RCC 7860 (cell line): ENCODE results near the gene PAFAH1B1.
A peak's percentile ranks its signal among the peaks of the same experiment; 100 is the strongest.
"Not testable (repeated sequence)": the region's sequence is repeated elsewhere in the genome, so short reads cannot be mapped to it uniquely, and the experiment has no call there.

Experiments
- DNase-seq: peaks from one replicate; pipeline ENCODE4 v3.0.0-alpha.2; 2015; ENCODE audit warnings: low spot score
- FAIRE-seq: peaks from 2 replicates; lab custom pipeline; 2012; peaks lifted over from hg19 to GRCh38; lab: Jason Lieb, UNC

Gene PAFAH1B1

DNA sequence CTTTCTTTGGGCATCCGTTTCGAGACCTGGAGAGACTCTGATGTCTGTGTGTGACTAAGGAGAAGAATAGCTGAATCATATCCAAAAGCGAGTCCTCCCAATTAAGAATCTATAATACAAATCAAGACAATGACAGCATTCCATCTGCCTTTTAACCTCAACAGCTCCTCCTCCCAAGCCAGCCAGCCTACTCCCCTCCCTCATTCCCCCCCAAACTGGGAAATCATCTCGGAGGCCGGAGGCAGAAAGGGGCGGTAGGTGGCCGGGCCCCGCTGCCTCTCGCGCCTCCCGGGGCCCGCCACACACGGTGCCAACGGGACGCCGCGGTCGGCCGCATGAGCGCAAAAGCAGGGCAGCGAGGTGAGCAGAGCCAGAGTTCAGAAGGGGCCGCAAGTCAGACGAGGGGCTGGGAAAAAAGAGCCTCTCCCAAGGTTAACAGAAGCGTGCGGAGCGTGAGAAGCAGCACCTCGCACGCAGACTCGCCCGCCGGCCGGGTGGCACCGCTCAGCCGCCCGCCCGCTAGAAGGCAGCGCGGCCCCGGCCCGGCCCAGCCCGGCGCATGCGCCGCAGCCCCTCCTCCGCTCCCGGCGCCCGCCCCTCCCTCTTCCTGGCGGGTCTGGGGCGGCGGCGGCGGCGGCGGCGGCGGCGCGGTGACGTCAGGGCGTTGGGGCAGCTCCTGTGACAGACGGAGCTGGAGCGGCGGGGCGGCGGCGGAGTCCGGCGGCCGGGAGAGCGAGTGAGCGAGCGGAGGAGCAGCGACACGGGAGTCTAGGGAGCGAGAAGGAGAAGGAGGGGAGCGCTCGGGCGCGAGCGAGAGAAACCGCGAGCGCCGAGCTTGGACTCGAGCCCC, at the start of gene PAFAH1B1:
PAFAH1B1 (plus strand) TSS at position 684 of the 850 bp plus-strand sequence. CDS start 44,635 bp downstream, outside the sequence.
- FAIRE-seq (no peak), DNase-seq (peak; percentile 73)

DNA sequence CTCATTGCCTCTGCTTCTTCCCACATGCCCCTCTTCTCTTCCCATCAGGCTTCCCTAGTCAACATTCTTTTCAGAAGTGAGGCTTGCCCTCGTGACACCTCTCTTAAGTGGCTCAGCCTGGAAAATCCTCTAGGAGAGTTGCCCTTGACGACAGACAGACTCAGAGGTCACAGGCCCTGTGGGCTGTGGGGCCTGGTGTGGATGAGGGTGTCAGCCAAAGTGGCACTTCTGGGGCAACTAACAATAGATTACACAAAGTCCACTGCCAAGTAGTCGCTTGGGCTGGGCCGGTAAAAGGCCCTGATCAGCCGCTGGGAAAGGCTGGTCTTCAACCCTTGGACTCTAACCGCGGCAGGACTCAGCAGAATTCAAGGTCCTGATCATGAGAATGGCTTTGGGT, 48.1 kb upstream of the PAFAH1B1 start:
- FAIRE-seq (no peak), DNase-seq (no peak)

DNA sequence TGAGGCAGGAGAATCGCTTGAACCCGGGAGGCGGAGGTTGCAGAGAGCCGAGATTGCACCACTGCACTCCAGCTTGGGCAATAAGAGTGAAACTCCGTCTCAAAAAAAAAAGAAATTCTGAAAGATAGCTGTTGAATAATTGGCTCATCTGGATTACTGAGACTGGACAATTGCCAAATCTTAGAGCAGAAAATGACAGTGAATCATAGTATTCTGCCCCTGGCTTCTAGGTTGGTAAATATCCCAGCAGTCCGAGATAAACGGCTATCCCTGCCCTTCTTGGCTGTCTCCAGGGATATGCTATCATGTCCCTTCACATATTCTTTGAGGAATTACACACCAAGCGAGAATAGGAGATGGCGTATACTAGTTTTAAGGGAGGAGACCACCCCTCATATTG, 46.3 kb upstream of the PAFAH1B1 start:
- no peak for FAIRE-seq
- DNase-seq, result peak; percentile 7

DNA sequence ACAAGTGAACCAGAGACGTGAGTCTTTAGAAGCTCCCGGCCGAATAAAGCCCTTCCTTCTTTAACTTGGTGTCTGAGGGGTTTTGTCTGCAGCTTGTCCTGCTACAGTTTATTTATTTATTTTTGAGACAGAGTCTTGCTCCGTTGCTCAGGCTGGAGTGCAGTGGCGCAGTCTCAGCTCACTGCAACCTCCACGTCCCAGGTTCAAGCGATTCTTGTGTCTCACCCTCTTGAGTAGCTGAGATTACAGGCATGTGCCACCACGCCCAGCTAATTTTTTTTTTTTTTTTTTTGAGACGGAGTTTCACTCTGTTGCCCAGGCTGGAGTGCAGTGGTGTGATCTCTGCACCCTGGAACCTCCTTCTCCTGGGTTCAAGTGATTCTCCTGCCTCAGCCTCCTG, 45.4 kb upstream of the PAFAH1B1 start:
- not testable (repeated sequence) for FAIRE-seq, DNase-seq

DNA sequence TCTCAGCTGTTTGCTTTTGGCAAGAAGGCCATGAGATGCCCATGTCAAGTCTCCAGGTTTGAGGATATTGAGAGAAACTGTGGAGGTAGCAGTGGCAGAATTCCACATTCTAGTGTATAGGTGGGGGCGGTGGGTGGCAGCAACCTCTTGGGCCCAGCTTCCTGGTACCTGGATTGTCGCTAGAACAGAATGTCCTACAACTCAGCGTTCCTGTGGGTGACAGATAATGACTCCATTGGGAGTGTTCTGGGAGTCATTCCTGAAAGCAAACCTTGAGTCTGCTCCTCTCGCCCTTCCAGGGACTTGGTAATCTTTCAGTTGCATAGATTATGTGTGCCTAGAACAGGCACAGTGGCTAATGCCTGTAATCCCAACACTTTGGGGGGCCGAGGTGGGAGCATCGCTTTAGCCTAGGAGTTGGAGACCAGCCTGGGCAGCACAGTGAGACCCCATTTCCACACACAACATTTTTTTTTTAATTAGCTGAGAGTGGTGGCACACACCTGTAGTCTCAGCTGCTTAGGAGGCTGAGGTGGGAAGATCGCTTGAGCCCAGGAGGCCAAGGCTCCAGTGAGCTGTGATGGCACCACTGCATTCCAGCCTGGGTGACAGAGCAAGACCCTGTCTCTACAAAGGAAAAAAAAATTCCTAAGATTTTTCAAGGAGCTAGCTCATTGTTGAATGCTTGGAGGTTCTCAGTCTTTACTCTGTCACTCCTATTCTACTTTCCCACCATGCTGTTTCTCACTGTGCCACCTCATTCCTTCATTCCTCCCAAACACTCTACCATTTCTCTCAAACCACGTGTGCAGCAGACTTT, 43.9 kb upstream of the PAFAH1B1 start:
- DNase-seq (peak; percentile 5), FAIRE-seq (no peak)

DNA sequence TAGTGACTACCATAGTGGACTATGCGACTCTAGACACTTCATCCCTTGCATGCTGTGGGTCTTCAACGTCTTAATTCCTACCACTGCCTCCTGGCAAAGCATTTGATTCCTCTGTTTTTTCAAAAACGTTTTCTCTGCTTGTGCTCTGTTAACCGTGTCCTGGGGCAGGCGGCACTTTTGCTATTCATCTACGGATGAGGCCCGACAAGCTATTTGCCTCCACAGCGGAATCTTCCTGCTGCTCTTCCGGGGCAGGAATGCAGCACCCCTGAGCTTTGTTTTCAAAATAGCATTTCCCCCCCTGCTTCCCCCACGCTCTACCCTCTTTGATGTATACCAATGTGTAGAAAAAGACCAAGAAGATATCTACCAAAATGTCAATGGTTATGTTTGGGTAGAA, 42.0 kb upstream of the PAFAH1B1 start:
- no peak for FAIRE-seq
- DNase-seq, result no peak

DNA sequence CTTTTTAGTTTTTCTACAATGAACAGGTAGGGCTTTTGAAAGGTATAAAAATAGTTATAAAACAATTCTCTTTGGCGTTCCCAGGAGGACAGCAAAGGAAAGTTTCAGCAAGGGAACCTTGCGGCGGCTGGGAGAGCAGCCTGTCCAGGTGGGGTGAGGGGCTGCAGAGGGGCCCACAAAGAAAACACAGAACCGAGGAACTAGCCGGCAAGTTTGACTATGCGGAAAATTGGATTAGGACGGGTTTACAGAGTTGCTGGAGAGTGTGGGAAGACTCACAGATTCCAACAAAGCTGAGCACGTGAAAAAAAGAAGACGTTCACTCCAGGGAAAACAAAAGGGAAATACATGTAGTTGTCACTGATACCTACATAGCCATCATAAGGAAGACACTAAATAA, 41.5 kb upstream of the PAFAH1B1 start:
- DNase-seq (no peak), FAIRE-seq (no peak)

DNA sequence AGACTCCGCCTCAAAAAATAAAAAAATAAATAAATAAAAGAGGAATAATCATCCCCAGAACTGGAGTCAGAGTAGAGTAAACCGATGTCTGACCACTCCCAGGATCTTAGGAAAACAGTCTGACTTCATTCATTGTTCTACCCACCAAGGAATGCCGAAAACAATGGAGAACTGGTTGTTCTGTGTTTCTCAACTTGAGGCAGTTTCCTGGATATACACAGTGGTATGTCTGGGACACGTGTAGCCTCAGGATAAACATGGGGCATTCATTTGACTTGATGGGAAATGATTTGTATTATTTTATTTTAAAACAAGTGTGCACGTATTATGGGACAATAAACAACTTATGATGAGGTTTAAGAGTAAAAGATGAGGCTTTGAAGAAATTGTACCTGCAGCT, 32.8 kb upstream of the PAFAH1B1 start:
- no peak for FAIRE-seq
- DNase-seq, result no peak

DNA sequence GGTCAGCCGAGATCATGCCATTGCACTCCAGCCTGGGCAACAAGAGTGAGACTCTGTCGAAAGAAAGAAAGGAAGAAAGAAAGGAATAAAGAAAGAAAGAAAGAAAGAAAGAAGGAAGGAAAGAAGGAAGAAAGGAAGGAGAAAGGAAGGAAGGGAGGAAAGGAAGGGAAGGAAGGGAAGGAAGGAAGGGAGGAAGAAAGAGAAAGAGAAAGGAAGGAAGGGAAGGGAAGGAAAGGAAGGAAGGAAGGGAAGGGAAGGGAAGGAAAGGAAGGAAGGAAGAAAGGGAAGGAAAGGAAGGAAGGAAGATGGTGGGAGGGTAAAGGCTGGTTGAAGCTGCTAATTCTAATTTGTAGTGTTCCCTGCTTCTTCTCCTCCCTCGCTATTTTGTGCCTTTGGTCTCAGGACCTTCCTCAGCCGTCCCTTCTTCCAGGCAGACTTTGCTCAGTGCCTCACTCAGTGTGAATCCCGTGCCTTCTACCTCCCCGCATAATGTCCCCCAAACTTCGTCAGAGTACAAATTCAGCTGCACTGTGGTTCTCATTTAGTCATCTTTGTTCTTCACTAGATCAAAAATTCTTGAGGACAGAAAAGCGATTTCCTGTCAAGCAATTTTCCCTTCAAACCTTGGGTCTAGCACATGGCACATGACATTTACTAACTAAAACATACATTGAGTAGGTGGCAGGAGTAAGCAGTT, 31.1 kb upstream of the PAFAH1B1 start:
- no peak for DNase-seq
- no peak for FAIRE-seq

DNA sequence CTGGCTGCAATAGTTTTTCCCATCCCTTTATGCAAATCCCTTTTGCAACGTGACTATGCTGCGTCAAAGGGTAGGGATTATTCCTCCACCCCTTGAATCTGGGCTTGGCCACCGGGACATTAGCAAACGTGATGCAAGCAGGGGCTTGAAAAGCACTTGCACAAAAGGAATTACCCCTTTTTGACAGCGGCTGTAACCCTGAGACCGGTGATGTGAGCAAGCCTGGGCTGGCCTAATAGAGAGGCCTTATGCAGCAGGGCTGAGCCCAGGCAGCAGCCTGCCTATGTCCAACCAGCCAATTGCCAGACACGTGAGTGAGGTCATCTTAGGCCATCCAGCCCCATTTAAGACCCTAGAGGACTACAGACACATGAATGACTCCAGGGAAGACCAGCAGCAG, 30.4 kb upstream of the PAFAH1B1 start:
- DNase-seq (no peak), FAIRE-seq (no peak)

DNA sequence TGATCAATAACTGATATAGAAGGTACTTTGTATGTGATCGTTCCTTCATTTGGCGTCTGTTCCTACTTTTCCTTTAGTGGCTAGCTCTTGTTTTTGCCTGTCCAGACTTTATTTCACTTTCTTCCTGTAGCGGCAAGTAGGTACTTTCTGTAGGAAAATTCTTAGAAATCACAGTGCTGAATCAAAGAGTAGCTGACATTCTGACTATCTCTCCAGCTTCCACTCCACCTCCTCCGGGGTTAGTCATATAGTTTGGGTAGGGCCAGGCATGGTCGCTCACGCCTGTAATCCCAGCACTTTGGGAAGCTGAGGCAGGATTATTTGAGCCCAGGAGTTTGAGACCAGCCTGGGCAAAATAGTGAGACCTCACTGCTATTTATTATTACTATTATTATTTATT, 29.9 kb upstream of the PAFAH1B1 start:
- DNase-seq (no peak), FAIRE-seq (no peak)

DNA sequence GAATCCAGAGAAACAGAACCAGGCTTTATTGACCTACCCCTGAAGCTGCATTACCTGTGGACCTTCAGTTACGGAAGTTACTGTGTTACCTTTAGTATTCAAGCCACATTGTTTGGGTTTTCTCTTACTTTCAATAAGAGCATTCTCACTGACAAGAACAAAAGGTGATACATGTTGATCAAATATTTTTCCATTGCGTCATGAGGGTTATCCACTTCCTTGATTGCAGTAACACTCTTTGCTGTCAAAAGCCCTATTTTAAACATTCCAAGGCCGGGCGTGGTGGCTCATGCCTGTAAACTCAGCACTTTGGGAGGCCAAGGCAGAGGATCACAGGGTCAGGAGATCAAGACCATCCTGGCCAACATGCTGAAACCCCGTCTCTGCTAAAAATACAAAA, 28.6 kb upstream of the PAFAH1B1 start:
- no peak for DNase-seq

DNA sequence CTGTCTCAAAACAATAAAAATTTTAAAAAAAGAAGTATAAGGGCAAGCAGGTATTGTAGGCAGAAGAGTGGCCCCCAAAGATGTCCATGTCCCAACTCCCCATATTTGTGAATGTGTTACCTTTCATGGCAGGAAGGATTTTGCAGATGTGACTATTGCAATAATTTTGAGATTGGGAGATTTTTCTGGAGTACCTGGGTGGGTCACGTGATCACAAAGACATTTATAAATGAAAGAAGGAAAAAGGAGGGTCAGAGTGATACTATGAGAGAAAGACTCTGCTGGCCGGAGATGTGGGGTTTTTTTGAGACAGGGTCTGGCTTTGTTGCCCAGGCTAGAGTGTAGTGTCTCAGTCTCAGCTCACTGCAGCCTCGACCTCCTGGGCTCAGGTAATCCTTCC, 27.4 kb upstream of the PAFAH1B1 start:
- no peak for DNase-seq
- no peak for FAIRE-seq

More for the DNA sequence above, 28.6 kb upstream of the PAFAH1B1 start:
- no peak for FAIRE-seq

DNA sequence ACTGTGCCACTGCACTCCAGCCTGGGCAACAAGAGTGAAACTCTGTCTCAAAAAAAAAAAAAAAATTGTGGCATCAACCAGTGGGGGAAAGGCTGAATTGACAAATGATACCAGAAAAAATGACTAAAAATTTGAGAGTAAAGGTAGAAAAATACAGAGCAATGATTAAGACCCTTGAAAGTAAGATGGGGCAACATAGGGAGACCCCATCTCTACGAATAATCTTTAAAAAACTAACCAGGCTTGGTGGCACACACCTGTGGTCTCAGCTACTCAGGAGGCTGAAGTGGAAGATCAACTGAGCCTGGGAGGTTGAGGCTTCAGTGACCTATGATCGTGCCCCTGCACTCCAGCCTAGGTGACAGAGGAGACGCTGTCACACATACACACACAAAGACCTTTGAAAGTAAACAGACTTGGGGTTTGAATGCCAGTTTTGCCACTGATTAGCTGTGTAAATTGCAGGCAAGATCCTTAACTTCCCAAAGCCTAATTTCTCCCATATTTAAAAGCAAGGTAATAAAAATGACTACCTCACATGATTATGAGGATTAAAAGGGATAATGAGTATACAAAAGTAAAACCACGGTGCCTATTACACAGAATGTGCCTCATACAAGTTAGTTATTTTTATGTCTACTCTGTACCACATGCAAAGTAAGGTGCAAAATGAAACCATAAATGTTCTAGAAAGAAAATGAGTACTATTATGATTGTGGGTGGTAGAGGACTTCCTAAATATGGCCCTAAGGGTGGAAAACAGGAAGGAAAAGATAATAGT, 21.7 kb upstream of the PAFAH1B1 start:
- DNase-seq, result no peak
- FAIRE-seq, result no peak

DNA sequence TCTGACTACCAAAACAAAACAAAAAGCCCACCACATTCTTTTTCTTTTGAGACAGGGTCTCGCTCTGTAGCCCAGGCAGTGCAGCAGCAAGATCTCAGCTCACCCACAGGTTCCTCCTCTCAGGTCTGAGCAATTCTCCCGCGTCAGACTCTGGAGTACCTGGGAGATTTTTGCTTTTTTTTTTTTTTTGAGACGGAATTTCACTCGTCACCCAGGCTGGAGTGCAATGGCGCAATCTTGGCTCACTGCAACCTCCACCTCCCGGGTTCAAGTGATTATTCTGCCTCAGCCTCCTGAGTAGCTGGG, 21.2 kb upstream of the PAFAH1B1 start:
- not testable (repeated sequence) for DNase-seq, FAIRE-seq

DNA sequence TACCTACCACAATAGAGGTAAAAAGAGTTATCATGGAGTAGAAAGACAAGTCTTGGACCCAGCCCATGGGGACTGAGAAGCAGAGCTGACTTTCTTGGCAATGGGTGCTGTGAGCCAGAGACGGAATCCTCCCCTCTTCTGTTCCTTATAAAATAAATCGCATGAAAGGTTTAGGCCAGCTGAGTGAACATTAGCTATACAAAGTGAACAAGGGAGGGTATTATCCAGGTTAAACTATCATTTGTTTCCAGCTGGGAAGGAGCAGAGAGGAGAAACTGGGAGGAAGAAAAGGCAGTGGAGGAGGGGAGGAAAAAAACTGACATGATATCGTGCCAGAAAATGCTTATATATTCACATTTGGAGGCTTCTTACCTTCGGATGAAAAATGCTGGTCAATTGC, 13.3 kb upstream of the PAFAH1B1 start:
- no peak for FAIRE-seq

DNA sequence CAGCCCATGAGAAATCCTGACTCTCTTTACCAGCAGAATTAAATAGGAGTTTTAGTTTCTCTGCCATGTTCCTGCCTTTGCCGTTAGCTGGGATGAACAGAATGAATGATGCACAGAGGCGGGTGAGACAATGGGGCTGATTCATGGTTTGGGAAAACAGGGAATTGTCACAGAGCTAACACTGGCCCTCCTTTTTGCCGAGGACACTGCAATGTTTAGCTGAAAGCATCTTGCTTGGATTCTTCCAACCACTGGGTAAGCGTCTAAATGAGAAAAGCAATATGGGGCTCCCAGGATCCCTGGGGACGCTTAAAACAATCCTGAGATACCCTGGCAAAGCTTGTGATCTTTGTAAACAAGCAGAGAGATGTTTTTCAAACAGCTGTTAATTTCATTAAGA, 12.8 kb upstream of the PAFAH1B1 start:
- no peak for DNase-seq
- FAIRE-seq, result no peak

More for the DNA sequence above, 13.3 kb upstream of the PAFAH1B1 start:
- DNase-seq, result no peak

DNA sequence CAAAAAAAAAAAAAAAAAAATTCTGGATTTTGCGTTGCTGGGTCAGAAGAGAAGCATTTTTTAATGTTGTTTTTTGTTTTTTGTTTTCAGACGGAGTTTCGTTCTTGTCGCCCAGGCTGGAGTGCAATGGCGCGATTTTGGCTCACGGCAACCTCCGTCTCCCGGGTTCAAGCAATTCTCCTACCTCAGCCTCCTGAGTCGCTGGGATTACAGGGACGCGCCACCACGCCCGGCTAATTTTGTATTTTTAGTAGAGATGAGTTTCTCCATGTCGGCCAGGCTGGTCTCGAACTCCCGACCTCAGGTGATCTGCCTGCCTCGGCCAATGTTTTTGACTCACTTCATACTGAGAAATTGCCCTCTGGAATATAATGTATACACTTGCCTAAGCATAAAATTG, 11.0 kb upstream of the PAFAH1B1 start:
- DNase-seq, result no peak
- FAIRE-seq, result no peak

DNA sequence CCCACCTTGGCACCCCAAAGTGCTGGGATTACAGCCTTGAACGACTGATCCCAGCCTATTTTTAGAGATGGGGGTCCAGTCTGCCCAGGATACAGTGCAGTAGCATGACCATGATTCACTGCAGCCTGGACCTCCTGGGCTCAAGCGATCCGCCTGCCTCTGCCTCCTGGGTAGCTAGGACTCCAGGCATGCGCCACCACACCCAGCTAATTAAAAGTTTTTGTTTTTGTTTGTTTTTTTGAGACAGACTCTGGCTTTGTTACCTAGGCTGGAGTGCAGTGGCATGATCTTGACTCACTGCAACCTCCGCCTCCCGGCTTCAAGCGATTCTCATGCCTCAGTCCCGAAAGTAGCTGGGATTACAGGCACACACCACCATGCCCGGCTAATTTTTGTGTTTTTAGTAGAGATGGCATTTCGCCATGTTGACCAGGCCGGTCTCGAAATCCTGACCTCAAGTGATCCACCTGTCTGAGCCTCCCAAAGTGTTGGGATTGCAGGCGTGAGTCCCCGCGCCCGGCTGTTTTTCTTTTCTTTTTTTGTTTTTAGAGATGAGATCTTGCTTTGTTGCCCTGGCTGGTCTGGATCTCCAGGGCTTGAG, 2.3 kb upstream of the PAFAH1B1 start:
- FAIRE-seq, result no peak

More for the DNA sequence above, 2.3 kb upstream of the PAFAH1B1 start:
- DNase-seq, result no peak
